NT2/D1 (cell line): ENCODE results near the gene PRSS56.

Experiments used
- SUZ12 ChIP-seq: IDR thresholded peaks from 2 replicates; pipeline ENCODE4 v1.6.1; 2011; ENCODE audit not compliant: insufficient read length, insufficient read depth; ENCODE audit errors: extremely low read depth
- YY1 ChIP-seq: IDR thresholded peaks from 2 replicates; pipeline ENCODE4 v1.6.1; 2011; ENCODE audit not compliant: insufficient read length, insufficient read depth
- ZNF274 ChIP-seq: IDR thresholded peaks from 2 replicates; pipeline ENCODE4 v1.6.1; 2011; ENCODE audit warnings: mild to moderate bottlenecking, low read depth, low read length

DNA sequence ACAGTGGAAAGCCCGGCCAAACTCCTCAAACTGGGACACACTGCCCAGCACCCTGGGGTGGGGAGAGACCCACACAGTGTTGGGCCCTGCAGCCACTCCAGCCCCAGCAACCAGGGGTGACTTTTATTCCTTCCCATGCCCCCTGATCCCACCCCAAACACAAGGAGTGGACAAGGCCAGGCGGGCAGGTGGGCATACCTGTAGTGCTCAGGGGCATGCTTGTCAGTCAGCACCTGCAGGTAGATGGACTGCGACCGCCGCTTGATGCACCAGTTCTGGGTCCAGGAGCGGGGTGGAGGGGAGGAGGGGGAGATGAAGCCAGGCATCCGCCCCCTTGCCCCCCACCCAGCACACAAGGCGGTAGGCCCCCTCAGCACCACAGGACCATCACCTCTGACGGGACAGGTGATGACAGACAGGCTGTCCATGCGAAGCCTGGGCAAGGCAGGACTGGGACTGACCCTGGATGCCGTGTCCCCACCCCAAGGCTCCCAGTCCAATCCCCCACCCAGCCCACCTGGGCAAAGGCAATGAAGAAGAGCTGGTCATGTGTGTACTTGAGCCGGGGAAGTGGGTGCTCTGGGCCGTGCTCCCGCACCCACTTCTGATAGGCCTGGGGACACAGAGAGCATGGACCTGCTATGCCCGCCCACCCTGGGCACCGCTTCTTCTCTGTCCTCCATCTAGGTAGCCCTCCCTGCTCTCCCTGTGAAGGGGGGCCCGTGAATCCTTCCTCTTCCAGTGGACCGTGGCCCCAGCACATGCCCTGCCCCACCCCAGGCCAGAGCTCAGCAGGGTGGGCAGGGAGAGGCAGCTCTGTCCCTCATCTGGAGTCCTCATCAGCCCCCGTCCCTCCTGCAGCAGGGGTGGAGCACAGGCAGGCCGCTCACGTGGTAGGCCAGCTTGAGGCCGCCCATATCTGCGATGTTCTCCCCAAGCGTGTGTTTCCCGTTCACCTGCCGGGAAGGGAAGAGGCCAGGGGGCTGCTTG, 39.7 kb upstream of the PRSS56 start:
- TF ChIP-seq YY1 (no peak), ZNF274 (no peak), SUZ12 (no peak)
